GM19240 (cell line): Measurements from ENCODE around the gene DYNC2H1.
"Not testable (repeated sequence)": the region's sequence is repeated elsewhere in the genome, so short reads cannot be mapped to it uniquely, and the experiment has no call there.

Experiments used
- DNase-seq: peaks from one replicate; pipeline ENCODE4 v3.0.0; 2011; ENCODE audit warnings: low spot score; ENCODE audit not compliant: insufficient read length

The DYNC2H1 gene

GRCh38 chr11:103364687-103365086, 255.5 kb downstream of the DYNC2H1 start:
- no peak for DNase-seq

GRCh38 chr11:103367650-103368049, 258.4 kb downstream of the DYNC2H1 start:
- no peak for DNase-seq

GRCh38 chr11:103368145-103368544, 258.9 kb downstream of the DYNC2H1 start:
- DNase-seq = no peak

GRCh38 chr11:103370076-103370475, 260.9 kb downstream of the DYNC2H1 start:
- DNase-seq = no peak

GRCh38 chr11:103372906-103373305, 263.7 kb downstream of the DYNC2H1 start:
- no peak for DNase-seq

- DNase-seq = not testable (repeated sequence)
These were observed 265.0 kb downstream of the DYNC2H1 start for GRCh38 chr11:103374227-103374626.

GRCh38 chr11:103378931-103379330, 269.7 kb downstream of the DYNC2H1 start:
- DNase-seq = no peak

- DNase-seq = no peak
These were observed 270.8 kb downstream of the DYNC2H1 start for GRCh38 chr11:103380031-103380430.

- no peak for DNase-seq
These were observed 275.4 kb downstream of the DYNC2H1 start for GRCh38 chr11:103384652-103385051.

- DNase-seq = no peak
These were observed 286.4 kb downstream of the DYNC2H1 start for GRCh38 chr11:103395612-103396011.

- no peak for DNase-seq
These were observed 287.0 kb downstream of the DYNC2H1 start for GRCh38 chr11:103396237-103396636.

- DNase-seq = no peak
These were observed 288.1 kb downstream of the DYNC2H1 start for GRCh38 chr11:103397369-103397768.

- no peak for DNase-seq
These were observed 289.6 kb downstream of the DYNC2H1 start for GRCh38 chr11:103398829-103399228.

- DNase-seq = no peak
These were observed 297.1 kb downstream of the DYNC2H1 start for GRCh38 chr11:103406357-103406756.

- no peak for DNase-seq
These were observed 298.4 kb downstream of the DYNC2H1 start for GRCh38 chr11:103407641-103408040.

- DNase-seq = no peak
These were observed 304.2 kb downstream of the DYNC2H1 start for GRCh38 chr11:103413266-103413888.

GRCh38 chr11:103418014-103418413, 308.8 kb downstream of the DYNC2H1 start:
- DNase-seq = no peak

GRCh38 chr11:103420593-103420992, 311.4 kb downstream of the DYNC2H1 start:
- no peak for DNase-seq

GRCh38 chr11:103433386-103434072, 324.3 kb downstream of the DYNC2H1 start:
- DNase-seq = no peak

GRCh38 chr11:103434073-103434411, 324.8 kb downstream of the DYNC2H1 start:
- no peak for DNase-seq

GRCh38 chr11:103436131-103436770, 327.0 kb downstream of the DYNC2H1 start:
- no peak for DNase-seq

- no peak for DNase-seq
These were observed 331.8 kb downstream of the DYNC2H1 start for GRCh38 chr11:103441021-103441420.

GRCh38 chr11:103448966-103449365, 339.7 kb downstream of the DYNC2H1 start:
- no peak for DNase-seq
